Psoas muscle (tissue), 8 donors: ENCODE data around the gene TMEM140. TPM values are rescaled to one million over a fixed set of nuclear protein-coding genes. Genes with fewer than 3 reads are reported as not detected.

Source experiments
- ATAC-seq, 4 donors: fragments of 200-7000 bp; cut with Tn5 transposase; one replicate each; pipeline ENCODE4 v1.9.1; 2020; ENCODE audit warnings: moderate library complexity in 3 of 4, mild to moderate bottlenecking in 2 of 4
- DNase-seq, 2 donors: peaks; one replicate each; pipeline ENCODE4 v3.0.0-alpha.2; 2020
- H3K27ac ChIP-seq: fragments of 200-600 bp; one replicate; pipeline ENCODE4 v1.8.0; 2022
- H3K27me3 ChIP-seq, 3 donors: fragments of 200-600 bp in 1 of 3; one replicate each; pipeline versions ENCODE4 v1.6.1 to v1.8.0; 2013 to 2022; ENCODE audit warnings: low read length in 2 of 3, mild to moderate bottlenecking in 2 of 3, moderate library complexity in 1 of 3; ENCODE audit not compliant: insufficient read depth in 3 of 3
- H3K36me3 ChIP-seq, 2 donors: fragments of 200-600 bp in 1 of 2; one replicate each; pipeline versions ENCODE4 v1.6.1 to v1.8.0; 2013 to 2022; ENCODE audit warnings: low read depth in 1 of 2, mild to moderate bottlenecking in 1 of 2, moderate library complexity in 1 of 2; ENCODE audit not compliant: insufficient read depth in 1 of 2
- H3K4me1 ChIP-seq: fragments of 200-600 bp; one replicate; pipeline ENCODE4 v1.8.0; 2022
- H3K4me3 ChIP-seq: fragments of 200-600 bp; one replicate; pipeline ENCODE4 v1.8.0; 2022; ENCODE audit warnings: mild to moderate bottlenecking
- H3K9me3 ChIP-seq: fragments of 200-600 bp; one replicate; pipeline ENCODE4 v1.8.0; 2022
- WGBS, 3 donors: extraction: QIAGEN DNeasy Blood & Tissue Kit; methylation state at CpG; one replicate each; pipeline versions ENCODE4 v1.1.6 to v1.1.7; 2013; 5-methylcytosine and 5-hydroxymethylcytosine counted together
- intact Hi-C, 2 donors: fragments of 100-400 bp; cut with DNase I; formaldehyde crosslinking; loops; one replicate each; pipeline versions ENCODE4 v1.11.0 to v1.14.2; 2022
- polyA plus RNA-seq, 3 donors: library from polyadenylated mRNA; stranded (reverse); fragments of 200-250 nt; gene quantifications; one replicate each; pipeline ENCODE4 v1.2.3, GENCODE V29; 2013
- total RNA-seq, 4 donors: library from RNA; stranded (reverse); fragmentation: NEBNext Ultra II Directional in 2 of 4; extraction: Animal tissue kit (Norgen Biotek cat#: 25700) in 2 of 4; gene quantifications; one replicate each; pipeline versions ENCODE4 v1.2.1 to v1.2.4, GENCODE V29; 2021 to 2023
- TF ChIP-seq, protein P1 (sequence below): fragments of 200-600 bp; IDR thresholded peaks from one replicate; pipeline ENCODE4 v1.8.0; 2022; ENCODE audit warnings: antibody characterized with exemption
- donor health status: healthy with polysubstance abuse.
- donor health status: DM: no; HTN: no; CAD: no; lungs with moderate emphysema.
- donor health status: Bipolar disorder and iron deficiency.
- donor health status: healthy.
- donor health status: DM: yes; HTN: yes; CAD: no.
- donor health status: DM: no; HTN: no; CAD: no.
- donor health status: DM: no; HTN: no; CAD: no.
- donor health status: DM: yes; HTN: yes; CAD: no.

TMEM140 gene
- total and polyA plus RNA-seq, 7 donors, result 25.4 to 106 (median 67.0) TPM

DNA sequence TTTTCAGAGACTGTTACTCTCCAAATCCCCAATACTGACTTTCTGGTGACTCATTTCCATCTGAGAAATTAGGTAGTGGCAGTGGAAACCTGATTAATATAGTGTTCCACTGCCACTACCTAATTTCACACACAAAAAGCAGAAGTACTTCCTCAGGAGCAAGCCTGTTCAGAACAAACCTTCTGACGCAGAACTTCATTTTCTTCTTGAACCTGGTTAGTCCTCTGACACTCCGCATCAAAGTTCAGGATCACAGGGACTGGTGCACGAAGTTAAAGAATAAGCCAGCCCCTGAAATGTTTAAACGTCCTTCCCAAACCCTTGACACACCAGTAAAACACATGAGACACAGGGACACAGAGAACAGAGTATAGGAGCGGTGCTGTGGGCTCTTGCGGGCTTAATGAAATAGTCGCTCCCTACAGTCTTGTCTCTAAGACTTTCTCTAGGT is 59.1 kb downstream of the TMEM140 start:
- intact Hi-C loops, result no loop called here
- Histone ChIP-seq H3K36me3 (peaks cover 0 to 50% of the 10 kb centered on the region in 2 donors), H3K27ac (no peak overlapping the region), H3K4me1 (peaks cover 12% of the 10 kb centered on the region), H3K27me3 (no peaks in the 10 kb centered on the region), H3K9me3 (no peaks in the 10 kb centered on the region), H3K4me3 (no peak overlapping the region)
- WGBS, 3 donors, result 88 to 92% (median 89%) methylated on average over 7 of the region's 7 CpGs
- DNase-seq (no peak), ATAC-seq (no peak)
- TF ChIP-seq, protein P1, sequence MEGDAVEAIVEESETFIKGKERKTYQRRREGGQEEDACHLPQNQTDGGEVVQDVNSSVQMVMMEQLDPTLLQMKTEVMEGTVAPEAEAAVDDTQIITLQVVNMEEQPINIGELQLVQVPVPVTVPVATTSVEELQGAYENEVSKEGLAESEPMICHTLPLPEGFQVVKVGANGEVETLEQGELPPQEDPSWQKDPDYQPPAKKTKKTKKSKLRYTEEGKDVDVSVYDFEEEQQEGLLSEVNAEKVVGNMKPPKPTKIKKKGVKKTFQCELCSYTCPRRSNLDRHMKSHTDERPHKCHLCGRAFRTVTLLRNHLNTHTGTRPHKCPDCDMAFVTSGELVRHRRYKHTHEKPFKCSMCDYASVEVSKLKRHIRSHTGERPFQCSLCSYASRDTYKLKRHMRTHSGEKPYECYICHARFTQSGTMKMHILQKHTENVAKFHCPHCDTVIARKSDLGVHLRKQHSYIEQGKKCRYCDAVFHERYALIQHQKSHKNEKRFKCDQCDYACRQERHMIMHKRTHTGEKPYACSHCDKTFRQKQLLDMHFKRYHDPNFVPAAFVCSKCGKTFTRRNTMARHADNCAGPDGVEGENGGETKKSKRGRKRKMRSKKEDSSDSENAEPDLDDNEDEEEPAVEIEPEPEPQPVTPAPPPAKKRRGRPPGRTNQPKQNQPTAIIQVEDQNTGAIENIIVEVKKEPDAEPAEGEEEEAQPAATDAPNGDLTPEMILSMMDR, result no peak

DNA sequence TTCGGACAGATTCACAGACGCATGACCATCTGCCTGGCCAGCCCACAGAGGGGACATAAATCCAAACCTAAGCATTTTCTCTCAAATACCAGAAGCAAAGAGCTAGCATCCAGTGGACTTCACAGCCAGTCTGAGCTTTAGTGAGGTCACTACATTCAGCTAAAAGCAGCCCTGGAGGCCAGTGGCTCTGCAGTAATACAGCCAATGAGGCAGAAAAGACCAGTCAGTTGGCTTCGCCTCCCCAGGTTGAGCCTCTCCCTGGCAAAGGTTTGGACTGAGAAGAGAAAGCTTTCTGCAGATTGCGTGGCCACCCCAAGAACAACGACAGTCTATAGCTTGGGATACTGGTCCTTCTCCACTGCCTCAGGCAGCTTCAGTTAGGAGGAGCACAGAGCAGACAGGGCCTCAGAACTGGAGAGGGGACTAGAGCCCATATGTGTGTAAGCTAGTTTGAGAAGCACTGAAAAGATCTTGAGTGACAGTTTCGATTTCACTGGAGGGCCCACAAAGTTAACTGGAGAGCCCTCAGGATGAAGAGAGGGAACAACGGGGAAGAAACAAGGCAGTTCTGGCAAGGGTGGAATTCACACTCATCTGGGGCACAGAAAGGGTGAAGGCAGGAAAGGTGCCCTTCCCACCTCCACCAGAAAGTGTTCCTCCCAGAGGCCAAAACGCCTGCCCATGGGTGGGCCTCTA is 59.7 kb downstream of the TMEM140 start:
- no peak overlapping the region for H3K4me3 ChIP-seq
- H3K36me3 ChIP-seq, result peaks cover 0 to 44% of the 10 kb centered on the region in 2 donors
- WGBS, 3 donors, result 91 to 93% (median 92%) methylated on average over 8 of the region's 8 CpGs
- ATAC-seq, result no peak
- no peaks in the 10 kb centered on the region for H3K27me3 ChIP-seq
- H3K4me1 ChIP-seq, result peaks cover 12% of the 10 kb centered on the region
- H3K27ac ChIP-seq, result no peak overlapping the region
- no peaks in the 10 kb centered on the region for H3K9me3 ChIP-seq
- DNase-seq, result no peak
- intact Hi-C loops, result no loop called here
- TF ChIP-seq, protein P1, result no peak

DNA sequence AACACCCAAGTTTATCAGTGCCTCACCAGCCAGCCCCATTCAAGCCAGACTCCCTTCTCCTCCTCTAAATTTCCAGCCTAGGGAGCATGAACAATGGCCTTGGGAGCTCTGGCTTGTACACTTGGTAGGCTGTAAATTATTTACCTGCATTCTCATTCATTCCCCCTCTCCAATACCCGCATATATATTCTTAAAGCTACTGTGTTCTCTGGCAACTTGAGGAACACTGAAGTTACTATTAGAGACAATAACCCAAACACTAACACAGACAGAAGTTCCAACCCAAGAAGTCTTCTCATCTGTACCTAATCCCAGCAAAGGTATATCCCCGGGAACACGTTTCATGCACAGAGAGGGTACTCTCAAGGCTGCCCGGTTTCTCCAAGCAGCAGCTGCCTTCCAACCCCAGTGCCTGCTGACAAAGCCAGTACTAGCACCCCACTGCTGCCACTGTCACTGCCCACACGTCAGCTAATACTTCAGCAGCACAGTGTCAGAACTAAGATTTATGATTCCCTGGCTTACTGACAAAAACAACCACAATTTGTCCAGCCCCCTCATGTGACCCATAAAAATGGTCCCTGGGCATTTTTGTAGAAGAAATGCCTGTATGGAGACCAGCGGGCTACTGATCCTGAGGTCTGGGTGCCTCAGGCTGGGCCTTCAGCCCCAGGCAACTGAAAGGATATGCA is 60.4 kb downstream of the TMEM140 start:
- ATAC-seq, result no peak

DNA sequence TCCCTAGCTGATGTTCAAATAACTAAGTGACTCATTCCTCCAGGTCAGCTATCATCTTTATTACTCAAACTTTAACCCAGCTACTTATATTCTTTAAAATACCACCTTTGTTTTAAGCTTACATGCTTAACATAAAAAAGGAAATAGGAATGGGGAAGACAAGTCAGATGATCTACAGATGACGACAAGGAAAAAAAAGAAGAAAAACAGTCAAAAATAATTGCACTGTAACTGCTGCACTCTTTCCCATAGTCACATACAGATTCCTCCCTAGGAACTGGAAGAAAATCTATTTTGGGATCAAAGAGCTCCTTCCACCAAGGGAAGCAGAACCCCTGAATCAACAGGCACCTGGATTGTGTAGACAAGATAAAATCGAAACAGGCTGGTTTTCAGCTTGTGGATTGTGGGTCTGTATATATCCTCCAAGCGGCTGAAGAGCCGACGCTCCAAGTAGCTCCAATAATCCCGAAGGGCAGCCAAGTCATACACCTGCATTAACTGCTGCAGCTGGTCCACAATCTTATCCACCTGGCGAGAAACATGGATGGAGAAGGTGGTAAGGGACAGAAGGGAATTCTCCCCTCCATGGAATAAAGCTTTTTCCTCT is 61.5 kb downstream of the TMEM140 start:
- TF ChIP-seq, protein P1, result no peak
- 88 to 92% (median 89%) methylated on average over 7 of the region's 7 CpGs for WGBS, 3 donors
- H3K36me3 ChIP-seq, result peaks cover 0 to 26% of the 10 kb centered on the region in 2 donors
- peaks cover 12% of the 10 kb centered on the region for H3K4me1 ChIP-seq
- H3K4me3 ChIP-seq, result peak overlapping the region; percentile 23
- no peak for ATAC-seq
- H3K27me3 ChIP-seq, result no peaks in the 10 kb centered on the region
- H3K27ac ChIP-seq, result peak overlapping the region; percentile 93
- H3K9me3 ChIP-seq, result no peaks in the 10 kb centered on the region
- DNase-seq, result no peak
- intact Hi-C loops, result no loop called here

More for the DNA sequence above, 60.4 kb downstream of the TMEM140 start:
- TF ChIP-seq, protein P1, result no peak
- peaks cover 12% of the 10 kb centered on the region for H3K4me1 ChIP-seq
- WGBS, 3 donors, result 67 to 83% (median 72%) methylated on average over 6 of the region's 6 CpGs
- no peak overlapping the region for H3K4me3 ChIP-seq
- H3K36me3 ChIP-seq, result peaks cover 0 to 37% of the 10 kb centered on the region in 2 donors
- H3K27me3 ChIP-seq, result no peaks in the 10 kb centered on the region
- no peak overlapping the region for H3K27ac ChIP-seq
- no peak for DNase-seq
- H3K9me3 ChIP-seq, result no peaks in the 10 kb centered on the region
- intact Hi-C loops, result no loop called here
